ENCODE data around the gene LPAR1. TPM values are rescaled to one million over a fixed set of nuclear protein-coding genes. Genes with fewer than 3 reads are reported as not detected.
"Not testable (repeated sequence)": the region's sequence is repeated elsewhere in the genome, so short reads cannot be mapped to it uniquely, and the experiment has no call there.

The LPAR1 gene
- polyA plus RNA-seq, 3 donors: 3.6 to 87.3 (median 13.4) TPM

DNA sequence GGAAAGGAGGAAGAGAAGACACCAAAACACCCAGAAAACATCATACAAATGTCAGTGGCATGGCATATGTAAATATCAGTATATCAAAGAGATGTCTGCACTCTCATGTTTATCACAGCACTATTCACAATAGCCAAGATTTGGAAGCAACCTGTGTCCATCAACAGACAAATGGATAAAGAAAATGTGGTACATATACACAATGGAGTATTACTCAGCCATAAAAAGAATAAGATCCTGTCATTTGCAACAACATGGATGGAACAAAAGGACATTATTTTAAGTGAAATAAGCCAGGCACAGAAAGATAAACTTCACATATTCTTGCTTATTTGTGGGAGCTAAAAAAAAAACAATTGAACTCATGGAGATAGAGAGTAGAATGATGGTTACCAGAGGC is 213.1 kb downstream of the LPAR1 start:
- H3K27ac ChIP-seq (ENCODE audit: low read depth, low read length): not testable (repeated sequence)
